DND-41 (cell line): ENCODE data around the gene GLYR1.

Source experiments
- EZH2 ChIP-seq: IDR thresholded peaks from 3 replicates; pipeline ENCODE4 v1.6.1; 2012; ENCODE audit warnings: borderline replicate concordance, low read depth, mild to moderate bottlenecking, moderate library complexity, low read length, inconsistent platforms; ENCODE audit not compliant: severe bottlenecking
- TF ChIP-seq, protein P1 (sequence below): IDR thresholded peaks from 2 replicates; pipeline ENCODE4 v1.5.1; 2012; ENCODE audit warnings: borderline replicate concordance, low read length, moderate library complexity, mild to moderate bottlenecking; ENCODE audit not compliant: poor library complexity, severe bottlenecking; ENCODE audit errors: extremely low read depth

DNA sequence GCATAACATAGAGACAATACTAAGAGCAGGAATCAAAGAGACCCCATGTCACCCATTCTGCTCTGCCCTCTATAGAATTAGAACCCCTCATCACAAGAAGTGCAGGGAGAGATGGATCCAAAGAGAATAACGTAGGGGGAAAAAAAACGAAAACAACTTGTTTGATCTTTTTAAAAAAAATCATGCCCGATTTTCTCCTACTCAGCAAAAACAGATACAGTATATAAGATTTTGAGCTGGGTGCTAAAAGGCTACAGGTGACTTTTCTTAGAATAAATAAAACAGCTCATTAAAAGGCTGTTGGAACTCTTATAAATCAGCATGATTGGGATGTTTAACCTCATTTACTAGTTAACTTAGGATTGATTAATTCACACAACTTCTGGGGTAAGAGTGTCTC is 17.6 kb upstream of the GLYR1 start:
- TF ChIP-seq, protein P1, sequence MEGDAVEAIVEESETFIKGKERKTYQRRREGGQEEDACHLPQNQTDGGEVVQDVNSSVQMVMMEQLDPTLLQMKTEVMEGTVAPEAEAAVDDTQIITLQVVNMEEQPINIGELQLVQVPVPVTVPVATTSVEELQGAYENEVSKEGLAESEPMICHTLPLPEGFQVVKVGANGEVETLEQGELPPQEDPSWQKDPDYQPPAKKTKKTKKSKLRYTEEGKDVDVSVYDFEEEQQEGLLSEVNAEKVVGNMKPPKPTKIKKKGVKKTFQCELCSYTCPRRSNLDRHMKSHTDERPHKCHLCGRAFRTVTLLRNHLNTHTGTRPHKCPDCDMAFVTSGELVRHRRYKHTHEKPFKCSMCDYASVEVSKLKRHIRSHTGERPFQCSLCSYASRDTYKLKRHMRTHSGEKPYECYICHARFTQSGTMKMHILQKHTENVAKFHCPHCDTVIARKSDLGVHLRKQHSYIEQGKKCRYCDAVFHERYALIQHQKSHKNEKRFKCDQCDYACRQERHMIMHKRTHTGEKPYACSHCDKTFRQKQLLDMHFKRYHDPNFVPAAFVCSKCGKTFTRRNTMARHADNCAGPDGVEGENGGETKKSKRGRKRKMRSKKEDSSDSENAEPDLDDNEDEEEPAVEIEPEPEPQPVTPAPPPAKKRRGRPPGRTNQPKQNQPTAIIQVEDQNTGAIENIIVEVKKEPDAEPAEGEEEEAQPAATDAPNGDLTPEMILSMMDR: no peak
- no peak for TF ChIP-seq EZH2
